WERI-Rb-1 (cell line): ENCODE measurements around the gene MANBA.

Experiments
- DNase-seq: peaks from one replicate; pipeline ENCODE4 v3.0.0-alpha.2; 2020
- H3K27ac ChIP-seq: fragments of 250-450 bp; sonication (Bioruptor Pico); 2 replicates; pipeline ENCODE4 v1.5.1; 2020; ENCODE audit warnings: mild to moderate bottlenecking, moderate library complexity
- H3K27me3 ChIP-seq: fragments of 250-450 bp; sonication (Bioruptor Pico); 2 replicates; pipeline ENCODE4 v1.5.1; 2021; ENCODE audit warnings: mild to moderate bottlenecking, low read depth, moderate library complexity; ENCODE audit not compliant: insufficient read depth, severe bottlenecking
- H3K36me3 ChIP-seq: fragments of 250-450 bp; sonication (Bioruptor Pico); 2 replicates; pipeline ENCODE4 v1.5.1; 2020; ENCODE audit warnings: mild to moderate bottlenecking, moderate library complexity
- H3K4me3 ChIP-seq: 2 replicates; pipeline ENCODE4 v1.5.1; 2011; ENCODE audit warnings: low read depth, mild to moderate bottlenecking, control low read depth, low read length
- H3K9me3 ChIP-seq: fragments of 250-450 bp; sonication (Bioruptor Pico); 2 replicates; pipeline ENCODE4 v1.5.1; 2021; ENCODE audit warnings: mild to moderate bottlenecking, moderate library complexity; ENCODE audit not compliant: severe bottlenecking
- CTCF ChIP-seq: IDR thresholded peaks from 2 replicates; pipeline ENCODE4 v1.5.1; 2011; ENCODE audit warnings: low read depth, mild to moderate bottlenecking, control low read depth, inconsistent platforms, low read length

Gene MANBA

GRCh38 chr4:102678107-102678506 lies 82.7 kb downstream of the MANBA start:
- DNase-seq: no peak
- TF ChIP-seq CTCF: no peak

GRCh38 chr4:102675141-102675540 lies 85.6 kb downstream of the MANBA start:
- Histone ChIP-seq H3K27me3 (no peaks in the 10 kb centered on the region), H3K4me3 (no peak overlapping the region), H3K27ac (no peak overlapping the region), H3K36me3 (no peaks in the 10 kb centered on the region), H3K9me3 (no peaks in the 10 kb centered on the region)
- no peak for TF ChIP-seq CTCF
- DNase-seq: no peak

More at GRCh38 chr4:102678107-102678506, 82.7 kb downstream of the MANBA start:
- Histone ChIP-seq H3K9me3 (no peaks in the 10 kb centered on the region), H3K27ac (no peak overlapping the region), H3K27me3 (no peaks in the 10 kb centered on the region), H3K4me3 (no peak overlapping the region), H3K36me3 (no peaks in the 10 kb centered on the region)

- DNase-seq: no peak
- no peaks in the 10 kb centered on the region for H3K9me3 ChIP-seq
- H3K27ac ChIP-seq: no peak overlapping the region
- H3K36me3 ChIP-seq: no peaks in the 10 kb centered on the region
- H3K27me3 ChIP-seq: no peaks in the 10 kb centered on the region
- no peak overlapping the region for H3K4me3 ChIP-seq
- TF ChIP-seq CTCF: no peak
Measured at GRCh38 chr4:102667001-102667400, 93.8 kb downstream of the MANBA start.

GRCh38 chr4:102665527-102665926 lies 95.2 kb downstream of the MANBA start:
- Histone ChIP-seq H3K27me3 (no peaks in the 10 kb centered on the region), H3K36me3 (no peaks in the 10 kb centered on the region), H3K27ac (no peak overlapping the region), H3K4me3 (no peak overlapping the region), H3K9me3 (no peaks in the 10 kb centered on the region)
- no peak for TF ChIP-seq CTCF
- DNase-seq: no peak

- no peaks in the 10 kb centered on the region for H3K27me3 ChIP-seq
- H3K9me3 ChIP-seq: no peaks in the 10 kb centered on the region
- no peak for TF ChIP-seq CTCF
Measured at GRCh38 chr4:102663073-102663472, 97.7 kb downstream of the MANBA start.

GRCh38 chr4:102657206-102657605 lies 103.6 kb downstream of the MANBA start:
- no peaks in the 10 kb centered on the region for H3K27me3 ChIP-seq
- no peak overlapping the region for H3K4me3 ChIP-seq
- TF ChIP-seq CTCF: no peak
- DNase-seq: no peak
- no peaks in the 10 kb centered on the region for H3K9me3 ChIP-seq
- no peaks in the 10 kb centered on the region for H3K36me3 ChIP-seq
- H3K27ac ChIP-seq: no peak overlapping the region

More at GRCh38 chr4:102663073-102663472, 97.7 kb downstream of the MANBA start:
- Histone ChIP-seq H3K4me3 (no peak overlapping the region), H3K36me3 (no peaks in the 10 kb centered on the region), H3K27ac (no peak overlapping the region)
- DNase-seq: no peak
